22Rv1 (cell line): ENCODE measurements around the gene CCDC78.

Experiments used
- ZFX ChIP-seq: fragments of 450-650 bp; IDR thresholded peaks from 2 replicates; pipeline ENCODE4 v1.6.1; 2017; ENCODE audit warnings: antibody characterized with exemption, borderline replicate concordance
- TF ChIP-seq, protein P1 (sequence below): fragments of 450-650 bp; IDR thresholded peaks from 2 replicates; pipeline ENCODE4 v1.5.1; 2017; ENCODE audit warnings: mild to moderate bottlenecking

DNA sequence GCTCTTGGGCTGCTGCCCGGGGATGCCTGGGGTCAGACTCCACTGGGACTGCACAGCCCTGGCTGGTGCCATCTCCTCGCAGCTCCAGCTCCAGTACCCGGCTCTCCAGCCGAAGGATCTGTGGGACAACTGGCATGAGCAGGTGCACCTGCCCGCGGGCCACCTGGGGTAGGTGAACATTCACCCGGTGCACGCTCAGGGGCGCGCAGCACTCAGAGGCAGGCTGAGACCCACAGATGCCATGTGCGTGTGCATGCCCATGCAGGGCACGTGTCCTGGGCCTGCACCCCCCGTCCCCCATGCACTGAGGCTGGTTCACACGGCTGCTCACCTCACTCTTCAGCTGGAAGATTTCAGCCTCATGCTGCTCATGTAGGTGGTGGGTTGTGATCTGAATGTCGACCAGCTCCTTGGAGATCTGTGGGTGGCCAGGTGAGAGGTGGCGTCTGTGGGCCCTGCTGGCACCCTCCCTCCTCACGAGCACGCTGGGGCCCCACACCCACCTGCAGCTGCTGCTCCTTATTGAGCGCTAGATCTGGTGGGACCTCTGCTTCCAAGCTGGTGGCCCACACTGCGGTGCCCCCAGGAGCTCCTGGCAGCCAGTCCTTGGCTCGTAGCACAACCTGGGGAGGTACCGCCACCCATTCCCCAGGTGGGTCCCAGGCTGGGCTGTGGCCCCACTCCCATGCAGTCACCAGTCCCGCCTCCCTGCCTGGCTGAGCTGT, 618 bp downstream of the CCDC78 start:
- TF ChIP-seq, protein P1, sequence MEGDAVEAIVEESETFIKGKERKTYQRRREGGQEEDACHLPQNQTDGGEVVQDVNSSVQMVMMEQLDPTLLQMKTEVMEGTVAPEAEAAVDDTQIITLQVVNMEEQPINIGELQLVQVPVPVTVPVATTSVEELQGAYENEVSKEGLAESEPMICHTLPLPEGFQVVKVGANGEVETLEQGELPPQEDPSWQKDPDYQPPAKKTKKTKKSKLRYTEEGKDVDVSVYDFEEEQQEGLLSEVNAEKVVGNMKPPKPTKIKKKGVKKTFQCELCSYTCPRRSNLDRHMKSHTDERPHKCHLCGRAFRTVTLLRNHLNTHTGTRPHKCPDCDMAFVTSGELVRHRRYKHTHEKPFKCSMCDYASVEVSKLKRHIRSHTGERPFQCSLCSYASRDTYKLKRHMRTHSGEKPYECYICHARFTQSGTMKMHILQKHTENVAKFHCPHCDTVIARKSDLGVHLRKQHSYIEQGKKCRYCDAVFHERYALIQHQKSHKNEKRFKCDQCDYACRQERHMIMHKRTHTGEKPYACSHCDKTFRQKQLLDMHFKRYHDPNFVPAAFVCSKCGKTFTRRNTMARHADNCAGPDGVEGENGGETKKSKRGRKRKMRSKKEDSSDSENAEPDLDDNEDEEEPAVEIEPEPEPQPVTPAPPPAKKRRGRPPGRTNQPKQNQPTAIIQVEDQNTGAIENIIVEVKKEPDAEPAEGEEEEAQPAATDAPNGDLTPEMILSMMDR, result no peak
- no peak for TF ChIP-seq ZFX
